A673 (cell line): ENCODE data around the gene PRKCA.

Experiments
- CTCF ChIP-seq: fragments of 300-800, 200-600 bp; sonication (generic); conservative IDR thresholded peaks from 2 replicates; pipeline ENCODE4 v1.5.1; 2017; ENCODE audit warnings: low read depth, mild to moderate bottlenecking, antibody characterized with exemption, low read length, moderate library complexity, mixed read lengths
- EZH2 ChIP-seq: fragments of 200-600 bp; sonication (generic); IDR thresholded peaks from 2 replicates; pipeline ENCODE4 v1.6.1; 2017; ENCODE audit warnings: borderline replicate concordance, low read depth, mild to moderate bottlenecking, mixed read lengths, antibody characterized with exemption, low read length; ENCODE audit not compliant: poor library complexity, severe bottlenecking

GRCh38 chr17:66847704-66848103 lies 545.3 kb downstream of the PRKCA start:
- TF ChIP-seq CTCF (no peak), EZH2 (no peak)
